HG02588 (cell line): ENCODE data around the gene INA.
"Not testable (repeated sequence)": the region's sequence is repeated elsewhere in the genome, so short reads cannot be mapped to it uniquely, and the experiment has no call there.

Source experiments
- ATAC-seq: cut with Tn5 transposase; IDR thresholded peaks from one replicate; pipeline ENCODE4 v1.9.1; 2021; ENCODE audit warnings: mild to moderate bottlenecking, moderate library complexity; ENCODE audit not compliant: unreplicated experiment

Gene INA

GRCh38 chr10:103276896-103277712, at the start of gene INA:
TSS of gene INA (plus strand) at chr10:103277138. CDS start at chr10:103277212, 74 bp downstream.
- ATAC-seq, result no peak

GRCh38 chr10:103227416-103227815, 49.5 kb upstream of the INA start:
- no peak for ATAC-seq

GRCh38 chr10:103231047-103231551, 45.8 kb upstream of the INA start:
- no peak for ATAC-seq

- ATAC-seq, result no peak
Observed at GRCh38 chr10:103232131-103232673, 44.7 kb upstream of the INA start.

- no peak for ATAC-seq
Observed at GRCh38 chr10:103232772-103233488, 44.0 kb upstream of the INA start.

- ATAC-seq, result no peak
Observed at GRCh38 chr10:103235775-103236174, 41.2 kb upstream of the INA start.

- ATAC-seq, result no peak
Observed at GRCh38 chr10:103238506-103239252, 38.3 kb upstream of the INA start.

- ATAC-seq, result no peak
Observed at GRCh38 chr10:103241262-103242011, 35.5 kb upstream of the INA start.

GRCh38 chr10:103244666-103245271, 32.2 kb upstream of the INA start:
- ATAC-seq, result no peak

- ATAC-seq, result not testable (repeated sequence)
Observed at GRCh38 chr10:103245587-103245986, 31.4 kb upstream of the INA start, which contains the start of gene RPEL1. TSS of gene RPEL1 (plus strand) at chr10:103245887. CDS start at chr10:103245997, 110 bp downstream.

GRCh38 chr10:103246324-103246723, 30.6 kb upstream of the INA start:
- ATAC-seq, result no peak

- no peak for ATAC-seq
Observed at GRCh38 chr10:103254113-103254512, 22.8 kb upstream of the INA start.

- ATAC-seq, result no peak
Observed at GRCh38 chr10:103254538-103255325, 22.2 kb upstream of the INA start.

- ATAC-seq, result no peak
Observed at GRCh38 chr10:103256613-103257012, 20.3 kb upstream of the INA start.

GRCh38 chr10:103257812-103258211, 19.1 kb upstream of the INA start:
- ATAC-seq, result no peak

GRCh38 chr10:103258928-103259327, 18.0 kb upstream of the INA start:
- ATAC-seq, result not testable (repeated sequence)

- ATAC-seq, result no peak
Observed at GRCh38 chr10:103259989-103260388, 16.9 kb upstream of the INA start.

GRCh38 chr10:103262229-103262628, 14.7 kb upstream of the INA start:
- ATAC-seq, result no peak
